NCI-H774 (cell line): ENCODE measurements around the gene TUBGCP6.
"Not testable (repeated sequence)": the region's sequence is repeated elsewhere in the genome, so short reads cannot be mapped to it uniquely, and the experiment has no call there.

Experiments used
- DNase-seq: peaks from one replicate; lab custom pipeline; 2025; lab: John Stamatoyannopoulos, UW

TUBGCP6 gene

GRCh38 chr22:50278956-50279619 lies 34.3 kb upstream of the TUBGCP6 start:
- DNase-seq, result no peak

- no peak for DNase-seq
These were observed 33.6 kb upstream of the TUBGCP6 start for GRCh38 chr22:50278461-50278860.

DNA sequence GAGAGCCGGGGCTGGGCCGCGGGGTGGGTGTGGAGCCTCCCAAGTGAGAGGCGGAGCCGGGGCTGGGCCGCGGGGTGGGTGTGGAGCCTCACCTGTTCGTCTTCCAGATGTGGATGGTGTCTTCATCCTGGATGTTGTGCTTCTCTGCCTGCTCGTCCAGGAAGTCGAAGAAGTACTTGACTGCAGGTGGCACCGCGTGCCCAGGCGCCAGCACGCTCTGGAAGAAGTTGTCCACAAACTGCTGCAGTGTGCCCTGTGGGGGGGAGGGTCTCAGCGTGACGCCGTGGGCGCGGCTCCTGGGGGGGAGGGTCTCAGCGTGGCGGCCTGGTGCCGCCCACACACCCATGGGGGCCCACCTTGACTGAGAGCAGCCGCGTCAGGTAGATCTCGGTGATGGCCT lies 32.9 kb upstream of the TUBGCP6 start:
- DNase-seq, result no peak

GRCh38 chr22:50276143-50276542 lies 31.3 kb upstream of the TUBGCP6 start:
- DNase-seq, result no peak

DNA sequence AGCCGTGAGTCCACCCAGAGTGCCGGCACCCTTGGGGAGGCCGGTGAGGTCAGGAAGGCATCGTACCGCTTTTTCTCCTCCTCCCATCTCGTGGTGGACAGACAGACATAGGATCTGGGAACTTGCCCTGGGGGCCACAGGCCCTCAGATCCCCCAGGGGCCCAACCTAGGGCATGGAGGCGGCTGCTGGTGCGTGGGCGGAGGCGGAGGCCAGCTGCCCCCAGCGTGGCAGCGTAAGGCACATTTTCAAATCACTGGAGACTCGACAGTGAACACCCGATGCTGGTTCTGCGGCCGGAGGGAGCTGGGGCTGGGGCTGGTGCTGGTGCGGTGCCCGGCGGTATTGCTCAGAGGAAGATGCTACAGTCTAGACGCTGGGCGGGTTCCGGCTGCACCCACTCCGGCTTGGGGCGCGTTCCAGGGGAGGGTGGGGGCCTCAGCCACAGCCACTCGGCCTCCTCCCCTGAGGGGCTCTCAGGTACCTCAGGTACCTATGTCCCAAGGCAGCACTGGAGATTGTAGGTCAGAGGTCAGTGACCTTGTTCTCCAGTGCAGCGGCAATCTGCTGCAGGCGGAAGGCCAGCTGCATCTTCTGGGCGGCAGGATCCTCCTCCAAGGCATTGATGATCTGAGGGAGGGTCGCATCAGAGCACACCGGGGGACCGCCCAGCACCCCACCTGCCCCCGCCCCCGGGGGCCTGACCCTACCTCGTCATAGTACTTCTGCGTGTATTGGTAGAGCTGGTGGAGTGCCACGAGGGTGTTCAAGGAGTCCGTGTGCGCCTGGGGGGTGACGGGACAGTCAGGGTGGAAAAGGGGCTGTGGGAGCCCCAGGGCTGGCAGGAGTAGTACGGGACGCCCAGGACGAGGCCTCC lies 30.6 kb upstream of the TUBGCP6 start:
- DNase-seq, result no peak

DNA sequence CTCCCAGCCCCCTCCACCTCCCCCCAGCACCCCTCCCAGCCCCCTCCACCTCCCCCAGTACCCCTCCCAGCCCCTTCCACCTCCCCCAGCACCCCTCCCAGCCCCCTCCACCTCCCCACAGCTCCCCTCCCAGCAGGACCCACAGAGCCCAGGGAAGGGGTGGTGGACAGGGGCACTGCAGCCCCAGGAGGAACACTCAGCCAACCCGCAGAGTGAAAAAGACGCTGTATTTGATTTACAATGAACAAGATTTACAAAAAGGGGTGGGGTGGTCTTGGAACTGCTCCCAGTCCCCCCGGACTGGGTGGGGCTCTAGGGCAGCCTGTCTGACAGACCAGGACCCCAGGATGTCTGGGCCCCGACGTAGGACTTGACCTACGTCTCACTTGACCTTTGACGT lies 29.9 kb upstream of the TUBGCP6 start:
- no peak for DNase-seq

- no peak for DNase-seq
These were observed 29.5 kb upstream of the TUBGCP6 start for GRCh38 chr22:50274311-50274710.

DNA sequence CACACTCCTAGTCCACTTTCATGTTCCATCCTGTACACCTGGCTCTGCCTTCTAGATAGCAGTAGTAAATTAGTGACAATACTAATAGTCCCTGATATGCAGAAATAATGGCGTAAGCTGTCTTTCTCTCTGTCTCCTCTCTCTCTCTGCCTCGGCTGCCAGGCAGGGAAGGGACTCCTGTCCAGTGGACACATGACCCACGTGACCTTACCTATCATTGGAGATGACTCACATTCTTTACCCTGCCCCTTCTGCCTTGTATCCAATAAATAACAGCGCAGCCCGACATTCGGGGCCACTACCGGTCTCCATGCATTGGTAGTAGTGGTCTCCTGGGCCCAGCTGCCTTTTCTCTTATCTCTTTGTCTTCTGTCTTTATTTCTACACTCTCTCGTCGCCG lies 29.0 kb upstream of the TUBGCP6 start:
- not testable (repeated sequence) for DNase-seq

DNA sequence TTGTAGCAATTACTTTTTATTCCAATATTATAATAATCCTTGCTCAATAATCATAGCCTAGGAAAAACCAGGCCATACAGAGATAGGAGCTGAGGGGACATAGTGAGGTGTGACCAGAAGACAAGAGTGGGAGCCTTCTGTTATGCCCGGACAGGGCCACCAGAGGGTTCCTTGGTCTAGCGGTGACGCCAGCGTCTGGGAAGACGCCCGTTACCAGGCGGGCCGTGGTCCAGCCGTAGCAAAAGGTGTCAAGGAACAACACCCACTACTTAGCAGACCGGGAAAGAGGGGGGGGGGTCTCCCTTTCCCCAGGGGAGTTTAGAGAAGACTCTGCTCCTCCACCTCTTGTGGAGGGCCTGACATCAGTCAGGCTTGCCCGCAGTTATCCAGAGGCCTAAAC lies 28.5 kb upstream of the TUBGCP6 start:
- DNase-seq, result not testable (repeated sequence)

- no peak for DNase-seq
These were observed 27.4 kb upstream of the TUBGCP6 start for GRCh38 chr22:50272044-50272802.

DNA sequence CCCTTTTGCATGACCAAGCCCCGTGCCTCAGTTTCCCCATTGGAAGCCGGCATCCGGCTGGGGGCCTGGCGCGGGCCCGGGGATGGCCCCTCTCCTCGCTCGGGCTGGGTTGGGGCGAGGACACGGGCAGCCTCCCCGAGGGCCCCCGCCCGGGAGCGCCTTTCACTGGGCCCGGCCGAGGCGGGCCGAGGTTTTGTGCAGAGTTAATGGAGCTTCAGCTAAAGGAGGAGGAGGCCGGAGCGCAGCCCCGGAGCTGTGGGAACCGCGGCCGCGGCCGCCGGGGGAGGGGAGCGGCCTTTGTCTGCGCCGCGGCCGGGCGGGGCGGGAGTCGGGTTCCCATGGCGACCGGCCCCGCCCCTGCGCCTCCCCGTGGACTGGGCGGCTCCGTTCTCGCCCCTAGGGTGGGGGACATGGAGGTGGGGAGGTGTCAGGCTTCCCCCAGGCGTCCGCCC lies 26.7 kb upstream of the TUBGCP6 start:
- DNase-seq, result peak; percentile 13

DNA sequence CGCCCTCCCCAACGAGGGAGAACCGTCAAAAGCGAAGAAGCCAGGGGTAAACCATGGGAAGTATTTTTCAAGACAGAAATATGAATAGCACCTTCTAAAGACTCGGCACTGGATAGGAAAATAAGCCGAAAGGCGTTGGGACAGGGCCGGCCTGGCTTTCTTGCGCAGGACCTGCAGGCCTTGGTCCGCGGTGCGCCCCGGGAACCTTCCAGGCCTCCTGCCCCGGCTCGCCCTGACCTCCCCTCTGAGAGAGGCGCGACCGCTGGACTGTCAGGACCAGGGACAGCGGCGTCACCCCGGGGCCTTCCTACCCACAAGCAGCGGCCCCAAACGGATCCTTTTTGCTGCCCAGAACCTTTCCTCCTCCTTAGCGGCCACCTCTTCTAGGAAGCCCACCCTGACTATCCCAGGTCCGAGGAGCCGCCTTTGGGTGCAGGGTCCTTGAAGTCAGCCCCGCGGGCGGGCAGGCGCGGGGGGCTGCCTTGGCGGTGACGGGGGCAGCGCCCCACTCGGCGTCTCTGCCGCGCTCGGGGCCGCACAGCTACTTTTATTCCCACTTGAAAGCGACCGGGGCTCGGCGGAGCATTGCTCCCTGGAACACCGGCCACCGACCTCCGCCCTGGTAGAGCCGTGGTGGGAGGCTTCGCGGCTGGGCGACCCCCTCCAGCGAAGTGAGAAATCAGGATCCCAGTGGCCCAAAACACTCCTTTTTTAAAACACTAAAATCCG lies 26.0 kb upstream of the TUBGCP6 start:
- DNase-seq, result no peak

- DNase-seq, result peak; percentile 22
These were observed 25.3 kb upstream of the TUBGCP6 start, which contains the start of gene MAPK11 for GRCh38 chr22:50269970-50270665. TSS of gene MAPK11 (minus strand) at chr22:50270380. CDS start at chr22:50270292, 88 bp downstream.

- DNase-seq, result no peak
These were observed 24.7 kb upstream of the TUBGCP6 start for GRCh38 chr22:50269573-50269969.

DNA sequence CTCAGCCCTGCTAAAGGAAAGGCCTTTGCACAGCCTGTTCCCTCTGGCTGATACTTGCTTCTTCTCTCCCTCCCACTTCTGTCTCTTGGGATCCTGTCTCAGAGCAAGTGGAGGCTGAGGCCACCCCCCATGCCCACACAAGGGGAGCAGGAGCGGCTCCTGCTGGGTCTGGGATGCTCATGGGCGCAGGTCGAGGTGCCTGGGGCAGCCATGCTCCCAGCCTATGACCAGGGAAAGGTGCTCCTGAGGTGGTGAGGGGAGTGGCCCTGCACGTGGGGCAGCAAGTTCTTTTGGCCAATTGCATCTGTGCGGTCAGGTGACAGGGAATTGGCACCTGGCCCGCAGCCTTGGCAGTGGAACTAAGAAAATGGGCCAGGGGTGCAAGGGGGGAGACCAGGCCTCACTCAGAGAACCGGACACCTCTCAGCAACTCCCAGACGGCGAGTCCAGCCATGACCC lies 23.9 kb upstream of the TUBGCP6 start:
- DNase-seq, result no peak

DNA sequence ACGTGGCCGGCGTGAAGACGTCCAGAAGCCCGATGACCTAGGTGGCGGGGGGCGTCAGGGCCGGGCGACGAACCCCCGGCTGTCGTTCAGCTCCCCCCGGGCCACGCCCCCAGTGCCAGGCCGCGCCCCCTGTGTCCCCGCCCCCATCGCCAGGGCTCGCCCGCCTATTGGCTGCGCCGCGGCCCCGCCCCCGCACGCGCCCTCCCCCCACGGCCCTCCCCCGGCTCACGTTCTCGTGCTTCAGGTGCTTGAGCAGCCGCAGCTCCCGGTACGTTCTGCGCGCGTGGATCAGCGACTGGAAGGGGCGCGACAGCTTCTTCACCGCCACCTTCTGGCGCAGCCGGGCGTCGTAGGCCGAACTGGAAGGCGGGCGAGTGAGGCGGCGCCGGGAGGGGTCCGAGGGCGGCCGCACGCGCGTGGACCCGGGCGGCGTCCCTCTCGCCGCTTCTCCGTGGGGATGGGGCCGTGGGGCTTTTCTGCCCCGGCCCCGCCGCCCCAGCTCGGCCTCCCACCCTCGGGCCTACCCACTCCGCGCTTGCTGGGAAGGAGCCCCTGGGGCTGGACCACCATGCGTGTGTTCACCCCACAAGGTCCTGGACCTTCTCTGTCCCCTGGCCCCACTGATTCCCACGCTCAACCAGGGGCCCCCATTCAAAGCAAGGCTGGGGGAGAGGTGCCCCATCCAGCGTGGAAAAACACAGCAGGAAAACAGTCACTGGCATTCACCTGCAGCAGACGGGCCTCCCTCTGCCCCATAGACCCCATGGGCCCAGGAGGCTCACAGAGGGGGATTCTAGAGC lies 23.0 kb upstream of the TUBGCP6 start:
- DNase-seq, result no peak

- DNase-seq, result no peak
These were observed 22.2 kb upstream of the TUBGCP6 start for GRCh38 chr22:50266994-50267393.

DNA sequence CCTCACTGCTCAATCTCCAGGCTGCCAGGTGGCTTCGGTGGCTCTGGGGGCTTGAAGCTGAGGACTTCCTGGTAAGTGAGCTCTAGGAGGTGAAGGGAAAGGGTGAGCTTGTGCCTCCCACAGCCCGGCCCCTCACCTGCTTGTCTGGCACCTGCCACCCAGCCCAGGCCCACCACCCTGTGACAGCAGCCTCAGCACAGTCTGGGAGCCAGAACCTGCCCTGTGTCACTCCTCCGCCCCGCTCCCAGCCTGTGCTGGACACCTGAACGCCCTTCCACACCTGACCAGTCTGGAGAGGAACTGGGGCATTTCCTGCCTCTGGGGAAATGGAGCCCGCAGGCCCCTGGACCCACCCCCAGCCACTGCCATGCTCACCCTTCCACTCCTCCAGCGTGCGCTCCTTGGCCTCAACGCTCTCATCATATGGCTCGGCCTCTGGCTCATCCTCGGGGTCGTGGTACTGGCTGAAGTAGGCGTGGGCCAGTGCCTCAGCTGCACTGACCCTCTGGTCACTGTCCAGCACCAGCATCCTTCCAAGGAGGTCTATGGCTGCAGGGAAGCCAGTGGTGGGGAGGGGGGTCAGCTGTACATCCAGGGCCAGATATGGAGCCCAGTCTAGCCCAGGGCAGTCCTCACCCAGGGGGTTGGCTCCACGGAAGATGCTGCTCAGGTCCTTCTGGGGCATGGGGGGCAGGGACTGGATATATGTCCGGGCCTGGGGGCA lies 20.3 kb upstream of the TUBGCP6 start:
- DNase-seq, result no peak

GRCh38 chr22:50264104-50264745 lies 19.4 kb upstream of the TUBGCP6 start:
- DNase-seq, result no peak
